Tibial nerve (tissue), 4 donors: Measurements from ENCODE around the gene FAM107A.

Experiments used
- EP300 ChIP-seq, 2 donors: sonication (generic); formaldehyde crosslinking; IDR thresholded peaks; one replicate each; pipeline ENCODE4 v1.6.1; 2017; ENCODE audit warnings: antibody characterized with exemption in 2 of 2, mild to moderate bottlenecking in 1 of 2
- POLR2A ChIP-seq, 2 donors: fragments of 450-650 bp; IDR thresholded peaks; one replicate each; pipeline ENCODE4 v1.6.1; 2017; ENCODE audit warnings: antibody characterized with exemption in 2 of 2, mild to moderate bottlenecking in 2 of 2, moderate library complexity in 2 of 2
- TF ChIP-seq, protein P1 (sequence below), 5 experiments: fragments of 200-600 bp in 3 of 5; fragments of 450-650 bp in 2 of 5; sonication (generic) in 3 of 5; IDR thresholded peaks; one replicate each; pipeline ENCODE4 v1.5.1; 2016 to 2019; ENCODE audit warnings: antibody characterized with exemption in 5 of 5, mild to moderate bottlenecking in 3 of 5, moderate library complexity in 2 of 5

DNA sequence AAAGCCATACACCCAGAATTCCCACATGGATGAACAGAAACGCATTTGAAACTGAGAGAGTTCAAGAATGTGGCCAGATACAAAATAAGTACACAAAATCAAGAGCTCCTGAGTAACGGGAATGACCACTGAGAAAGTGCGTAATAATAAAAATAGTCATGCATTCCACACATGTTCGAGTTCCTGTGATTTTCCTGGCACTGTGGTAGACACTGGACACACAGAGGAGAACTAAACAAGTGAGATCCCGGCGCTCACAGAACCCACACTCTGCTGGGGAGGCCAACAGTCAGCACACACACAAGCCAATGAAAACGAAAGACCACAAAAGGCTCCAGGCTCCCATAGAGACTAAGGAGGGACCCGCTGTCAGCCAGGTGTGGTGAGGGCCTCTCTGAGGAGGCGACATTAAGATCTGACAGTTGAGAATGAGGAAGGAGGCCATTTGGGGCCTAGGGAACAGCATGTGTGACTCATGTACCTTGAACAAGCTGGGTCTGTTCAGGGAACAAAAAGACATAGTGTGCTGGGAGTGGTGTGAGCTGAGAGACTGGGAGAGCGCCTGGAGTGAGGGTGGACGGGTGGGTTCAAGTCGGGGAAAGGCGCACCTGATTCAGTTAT, 5.1 kb downstream of the FAM107A start:
- TF ChIP-seq, protein P1, sequence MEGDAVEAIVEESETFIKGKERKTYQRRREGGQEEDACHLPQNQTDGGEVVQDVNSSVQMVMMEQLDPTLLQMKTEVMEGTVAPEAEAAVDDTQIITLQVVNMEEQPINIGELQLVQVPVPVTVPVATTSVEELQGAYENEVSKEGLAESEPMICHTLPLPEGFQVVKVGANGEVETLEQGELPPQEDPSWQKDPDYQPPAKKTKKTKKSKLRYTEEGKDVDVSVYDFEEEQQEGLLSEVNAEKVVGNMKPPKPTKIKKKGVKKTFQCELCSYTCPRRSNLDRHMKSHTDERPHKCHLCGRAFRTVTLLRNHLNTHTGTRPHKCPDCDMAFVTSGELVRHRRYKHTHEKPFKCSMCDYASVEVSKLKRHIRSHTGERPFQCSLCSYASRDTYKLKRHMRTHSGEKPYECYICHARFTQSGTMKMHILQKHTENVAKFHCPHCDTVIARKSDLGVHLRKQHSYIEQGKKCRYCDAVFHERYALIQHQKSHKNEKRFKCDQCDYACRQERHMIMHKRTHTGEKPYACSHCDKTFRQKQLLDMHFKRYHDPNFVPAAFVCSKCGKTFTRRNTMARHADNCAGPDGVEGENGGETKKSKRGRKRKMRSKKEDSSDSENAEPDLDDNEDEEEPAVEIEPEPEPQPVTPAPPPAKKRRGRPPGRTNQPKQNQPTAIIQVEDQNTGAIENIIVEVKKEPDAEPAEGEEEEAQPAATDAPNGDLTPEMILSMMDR (IDR thresholded peaks at IDR 0.05) = no peak
- TF ChIP-seq POLR2A (IDR thresholded peaks at IDR 0.05) (no peak), EP300 (IDR thresholded peaks at IDR 0.05) (no peak)
